GM19463 (cell line): Measurements from ENCODE around the gene RTL3.

Experiments used
- ATAC-seq: cut with Tn5 transposase; IDR thresholded peaks from one replicate; pipeline ENCODE4 v1.9.1; 2021; ENCODE audit warnings: mild to moderate bottlenecking, moderate library complexity; ENCODE audit not compliant: unreplicated experiment

The RTL3 gene

GRCh38 chrX:78622831-78623230, 36.3 kb downstream of the RTL3 start:
- no peak for ATAC-seq

- ATAC-seq, result no peak
Measured at GRCh38 chrX:78619834-78620233, 39.3 kb downstream of the RTL3 start.

- no peak for ATAC-seq
Measured at GRCh38 chrX:78618987-78619386, 40.1 kb downstream of the RTL3 start.

GRCh38 chrX:78614264-78614663, 44.9 kb downstream of the RTL3 start:
- ATAC-seq, result no peak
